ENCODE results near the gene GHSR.

DNA sequence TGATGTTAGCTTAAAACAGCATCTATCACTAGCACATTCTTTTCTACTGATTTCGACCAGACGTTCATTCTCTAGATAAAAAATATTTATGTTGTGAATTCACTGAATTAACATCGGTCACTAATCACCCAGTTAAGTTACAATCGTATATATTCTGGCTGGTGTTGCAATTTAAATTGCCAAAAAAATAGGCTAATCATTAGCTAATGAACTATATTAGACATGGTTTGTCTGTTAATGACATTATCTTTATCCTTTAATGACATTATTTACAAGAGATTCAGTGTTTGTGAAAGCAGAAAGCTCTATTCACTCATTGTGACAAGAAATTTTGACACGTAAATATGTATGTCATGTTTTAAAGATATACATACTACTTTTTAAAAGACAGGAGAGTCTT lies 6.7 kb downstream of the GHSR start:
- TF ChIP-seq POLR2A (IDR thresholded peaks at IDR 0.05; ENCODE audit: borderline replicate concordance, extremely low read depth, insufficient read depth, insufficient read length) (no peak), EZH2 (IDR thresholded peaks at IDR 0.05) (no peak)
- TF ChIP-seq, protein P1, sequence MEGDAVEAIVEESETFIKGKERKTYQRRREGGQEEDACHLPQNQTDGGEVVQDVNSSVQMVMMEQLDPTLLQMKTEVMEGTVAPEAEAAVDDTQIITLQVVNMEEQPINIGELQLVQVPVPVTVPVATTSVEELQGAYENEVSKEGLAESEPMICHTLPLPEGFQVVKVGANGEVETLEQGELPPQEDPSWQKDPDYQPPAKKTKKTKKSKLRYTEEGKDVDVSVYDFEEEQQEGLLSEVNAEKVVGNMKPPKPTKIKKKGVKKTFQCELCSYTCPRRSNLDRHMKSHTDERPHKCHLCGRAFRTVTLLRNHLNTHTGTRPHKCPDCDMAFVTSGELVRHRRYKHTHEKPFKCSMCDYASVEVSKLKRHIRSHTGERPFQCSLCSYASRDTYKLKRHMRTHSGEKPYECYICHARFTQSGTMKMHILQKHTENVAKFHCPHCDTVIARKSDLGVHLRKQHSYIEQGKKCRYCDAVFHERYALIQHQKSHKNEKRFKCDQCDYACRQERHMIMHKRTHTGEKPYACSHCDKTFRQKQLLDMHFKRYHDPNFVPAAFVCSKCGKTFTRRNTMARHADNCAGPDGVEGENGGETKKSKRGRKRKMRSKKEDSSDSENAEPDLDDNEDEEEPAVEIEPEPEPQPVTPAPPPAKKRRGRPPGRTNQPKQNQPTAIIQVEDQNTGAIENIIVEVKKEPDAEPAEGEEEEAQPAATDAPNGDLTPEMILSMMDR (IDR thresholded peaks at IDR 0.05 in 2 of 3, conservative IDR thresholded peaks at IDR 0.05 in 1 of 3; ENCODE audit: borderline replicate concordance in 1 of 3, insufficient read depth in 1 of 3, low read depth in 2 of 3, low read length in 2 of 3): no peak
